GM12873 (cell line): ENCODE data around the gene ARHGEF12.

Source experiments
- CTCF ChIP-seq: IDR thresholded peaks from 2 replicates; pipeline ENCODE4 v1.5.1; 2012; ENCODE audit warnings: low read depth, mild to moderate bottlenecking, moderate library complexity, low read length, control low read depth; ENCODE audit not compliant: insufficient read depth; ENCODE audit errors: missing control alignments

The ARHGEF12 gene

GRCh38 chr11:120517390-120517761 lies 181.2 kb downstream of the ARHGEF12 start:
- no peak for TF ChIP-seq CTCF

GRCh38 chr11:120517801-120518291 lies 181.6 kb downstream of the ARHGEF12 start:
- TF ChIP-seq CTCF, result no peak

GRCh38 chr11:120518356-120518755 lies 182.1 kb downstream of the ARHGEF12 start:
- TF ChIP-seq CTCF, result no peak

- TF ChIP-seq CTCF, result no peak
These were observed 183.3 kb downstream of the ARHGEF12 start for GRCh38 chr11:120519474-120519873.

- no peak for TF ChIP-seq CTCF
These were observed 184.0 kb downstream of the ARHGEF12 start for GRCh38 chr11:120520091-120520822.

GRCh38 chr11:120521176-120521575 lies 185.0 kb downstream of the ARHGEF12 start:
- TF ChIP-seq CTCF, result no peak

GRCh38 chr11:120522021-120522420 lies 185.8 kb downstream of the ARHGEF12 start:
- no peak for TF ChIP-seq CTCF
